ENCODE measurements around the gene LMBR1.
"Not testable (repeated sequence)": the region's sequence is repeated elsewhere in the genome, so short reads cannot be mapped to it uniquely, and the experiment has no call there.

Gene LMBR1, protein sequence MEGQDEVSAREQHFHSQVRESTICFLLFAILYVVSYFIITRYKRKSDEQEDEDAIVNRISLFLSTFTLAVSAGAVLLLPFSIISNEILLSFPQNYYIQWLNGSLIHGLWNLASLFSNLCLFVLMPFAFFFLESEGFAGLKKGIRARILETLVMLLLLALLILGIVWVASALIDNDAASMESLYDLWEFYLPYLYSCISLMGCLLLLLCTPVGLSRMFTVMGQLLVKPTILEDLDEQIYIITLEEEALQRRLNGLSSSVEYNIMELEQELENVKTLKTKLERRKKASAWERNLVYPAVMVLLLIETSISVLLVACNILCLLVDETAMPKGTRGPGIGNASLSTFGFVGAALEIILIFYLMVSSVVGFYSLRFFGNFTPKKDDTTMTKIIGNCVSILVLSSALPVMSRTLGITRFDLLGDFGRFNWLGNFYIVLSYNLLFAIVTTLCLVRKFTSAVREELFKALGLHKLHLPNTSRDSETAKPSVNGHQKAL

DNA sequence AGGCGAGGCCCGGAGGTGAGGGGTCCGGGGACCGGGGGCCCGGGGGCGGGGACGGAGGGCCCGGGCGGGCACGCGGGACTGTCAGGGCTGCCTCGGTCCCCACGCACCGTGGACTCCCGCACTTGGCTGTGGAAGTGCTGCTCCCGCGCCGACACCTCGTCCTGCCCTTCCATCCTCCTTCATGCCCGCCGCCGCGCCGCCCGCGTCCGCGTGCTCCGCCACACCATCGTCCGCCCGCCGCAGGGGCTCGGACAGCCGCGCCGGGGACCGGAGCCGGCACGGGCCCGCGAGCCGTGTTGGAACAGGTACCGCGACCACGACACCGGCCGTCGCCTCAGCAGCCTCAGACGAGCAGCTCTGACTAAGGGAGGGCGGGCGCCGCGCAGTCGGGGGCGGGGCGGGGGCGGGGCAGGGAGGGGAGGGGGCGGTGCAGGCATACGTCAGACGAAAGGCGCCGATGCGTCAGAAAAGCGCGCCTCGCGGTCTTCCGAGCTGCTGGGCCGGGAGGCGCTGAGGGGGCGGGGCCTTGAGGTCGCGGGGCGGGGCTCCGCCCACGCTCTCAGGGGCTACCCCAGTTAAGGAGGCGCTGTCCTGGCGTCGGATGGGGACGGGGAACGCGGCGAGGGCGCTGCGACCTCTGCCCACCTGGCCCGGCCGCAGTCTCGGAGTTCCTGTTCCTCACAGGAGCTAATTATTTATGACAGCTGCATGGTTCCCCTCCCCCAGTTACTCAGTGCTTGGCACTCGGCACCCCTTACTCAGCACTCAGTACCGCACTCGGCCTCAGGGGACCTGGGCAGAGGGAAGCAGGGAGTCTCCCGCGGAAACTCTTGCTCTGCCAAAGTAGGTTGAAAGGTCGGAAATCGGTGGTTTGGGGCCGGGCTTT, at the start of gene LMBR1:
TSS of gene LMBR1 (minus strand) at position 363 of the 886 bp plus-strand sequence. CDS start at position 173, 190 bp downstream.
- DNase-seq (ENCODE audit: low read depth in 3 of 3) = peak; percentile 81 to 93 (median 90)

DNA sequence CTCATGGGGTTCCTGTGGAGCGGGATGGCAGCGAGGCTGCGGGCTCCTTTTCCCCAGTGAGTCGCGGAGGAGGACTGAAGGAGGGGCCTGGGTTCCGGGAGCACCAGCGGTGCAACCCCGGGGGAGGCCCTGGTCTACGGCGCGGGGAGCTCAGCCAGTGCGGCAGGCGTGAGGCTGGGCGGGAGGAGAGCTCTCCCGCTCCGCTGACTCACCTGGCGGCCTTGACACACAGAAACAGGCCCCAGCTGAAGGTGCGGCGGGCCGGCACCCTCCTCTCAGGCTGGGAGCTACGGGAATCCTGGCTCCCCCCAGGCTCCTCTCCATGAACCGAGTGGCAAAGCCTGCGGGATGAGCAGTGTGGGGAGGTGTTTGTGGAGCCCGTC, 49.7 kb upstream of the LMBR1 start:
- DNase-seq (ENCODE audit: low read depth in 3 of 3) = no peak

GRCh38 chr7:156941393-156942182, 48.6 kb upstream of the LMBR1 start:
- no peak for DNase-seq (ENCODE audit: low read depth in 3 of 3)

GRCh38 chr7:156940421-156941122, 47.6 kb upstream of the LMBR1 start:
- no peak for DNase-seq (ENCODE audit: low read depth in 3 of 3)

DNA sequence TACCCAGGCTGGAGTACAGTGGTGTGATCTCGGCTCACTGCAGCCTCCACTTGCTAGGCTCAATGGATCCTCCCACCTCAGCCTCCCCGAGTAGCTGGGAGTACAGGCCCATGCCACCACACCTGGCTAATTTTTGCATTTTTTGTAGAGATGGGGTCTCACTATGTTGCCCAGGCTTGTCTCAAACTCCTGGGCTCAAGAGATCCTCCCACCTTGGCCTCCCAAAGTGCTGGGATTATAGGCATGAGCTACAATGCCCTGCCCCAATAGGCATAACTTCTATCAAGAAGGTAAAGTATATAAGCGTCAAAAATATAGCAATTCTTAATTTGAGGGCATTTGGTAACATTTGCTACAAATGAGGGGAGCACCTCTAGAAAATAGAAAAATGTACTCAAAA, 43.8 kb upstream of the LMBR1 start:
- not testable (repeated sequence) for DNase-seq (ENCODE audit: low read depth in 3 of 3)

DNA sequence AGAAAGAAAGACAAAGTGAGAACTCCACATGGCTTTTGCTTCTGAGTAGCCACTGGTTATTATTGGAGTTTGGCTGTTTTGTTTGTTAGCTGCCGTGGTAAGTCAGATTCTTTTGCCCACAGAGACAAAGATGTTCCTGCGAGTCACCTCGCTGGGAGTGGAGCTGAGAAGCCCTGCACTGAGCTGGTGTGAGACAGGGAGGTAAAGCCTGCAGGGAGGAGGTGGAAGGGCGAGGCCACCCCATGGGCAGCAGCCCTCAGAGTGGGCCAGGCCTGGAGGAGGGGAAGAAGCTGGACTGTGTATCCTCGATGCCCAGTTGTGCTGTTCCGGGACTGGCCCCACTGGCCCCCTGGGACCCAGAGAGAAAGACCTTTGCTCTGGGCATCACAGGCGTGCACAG, 42.3 kb upstream of the LMBR1 start:
- no peak for DNase-seq (ENCODE audit: low read depth in 3 of 3)

- DNase-seq (ENCODE audit: low read depth in 3 of 3) = no peak
Measured at GRCh38 chr7:156932006-156932405, 39.0 kb upstream of the LMBR1 start.

- no peak for DNase-seq (ENCODE audit: low read depth in 3 of 3)
Measured at GRCh38 chr7:156929789-156930539, 37.0 kb upstream of the LMBR1 start.

DNA sequence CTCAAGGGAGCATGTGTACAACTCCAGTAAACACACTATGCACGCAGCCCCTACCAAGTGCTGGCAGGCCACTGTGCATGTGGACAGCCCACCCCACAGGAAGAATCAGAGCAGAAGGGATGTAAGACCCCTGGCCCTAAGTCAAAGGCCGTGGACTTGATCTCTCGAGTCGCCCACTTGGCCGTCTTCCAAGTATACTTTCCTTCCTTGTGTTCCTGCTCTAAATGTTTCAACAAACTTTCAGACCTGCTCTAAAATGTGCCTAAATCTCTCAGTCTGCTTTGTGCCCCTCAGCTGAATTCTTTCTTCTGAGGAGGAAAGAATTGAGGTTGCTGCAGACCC, 35.4 kb upstream of the LMBR1 start:
- no peak for DNase-seq (ENCODE audit: low read depth in 3 of 3)

- DNase-seq (ENCODE audit: low read depth in 3 of 3) = no peak
Measured at GRCh38 chr7:156927571-156928405, 34.8 kb upstream of the LMBR1 start.

GRCh38 chr7:156925821-156926220, 32.8 kb upstream of the LMBR1 start:
- not testable (repeated sequence) for DNase-seq (ENCODE audit: low read depth in 3 of 3)

- DNase-seq (ENCODE audit: low read depth in 3 of 3) = not testable (repeated sequence)
Measured at GRCh38 chr7:156922304-156922703, 29.3 kb upstream of the LMBR1 start.

DNA sequence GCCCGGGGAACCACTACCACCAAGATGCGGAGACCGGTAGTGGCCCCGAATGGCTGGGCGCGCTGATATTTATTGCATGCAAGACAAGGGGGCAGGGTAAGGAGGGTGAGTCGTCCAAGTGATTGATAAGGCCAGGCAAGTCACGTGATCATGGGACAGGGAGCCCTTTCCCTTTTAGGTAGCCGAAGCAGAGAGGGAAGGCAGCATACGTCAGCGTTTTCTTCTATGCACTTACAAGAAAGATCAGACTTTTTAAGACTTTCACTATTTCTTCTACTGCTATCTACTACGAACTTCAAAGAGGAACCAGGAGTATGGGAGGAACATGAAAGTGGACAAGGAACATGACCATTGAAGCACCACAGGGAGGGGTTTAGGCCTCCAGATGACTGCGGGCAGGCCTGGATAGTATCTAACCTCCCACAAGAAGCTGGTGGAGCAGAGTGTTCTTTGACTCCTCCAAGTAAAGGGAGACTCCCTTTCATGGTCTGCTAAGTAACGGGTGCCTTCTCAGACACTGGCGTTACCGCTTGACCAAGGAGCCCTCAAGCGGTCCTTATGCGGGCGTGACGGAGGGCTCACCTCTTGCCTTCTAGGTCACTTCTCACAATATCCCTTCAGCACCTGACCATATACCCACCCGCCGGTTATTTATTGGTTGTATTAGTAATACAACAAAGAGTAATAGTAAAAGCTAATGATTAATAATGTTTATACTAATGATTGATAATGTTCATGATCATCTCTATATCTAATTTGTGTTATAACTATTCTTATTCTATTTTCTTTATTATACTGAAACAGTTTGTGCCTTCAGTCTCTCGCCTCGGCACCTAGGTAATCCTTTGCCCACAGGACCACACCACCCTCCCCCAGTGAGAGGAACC, 27.7 kb upstream of the LMBR1 start:
- not testable (repeated sequence) for DNase-seq (ENCODE audit: low read depth in 3 of 3)

DNA sequence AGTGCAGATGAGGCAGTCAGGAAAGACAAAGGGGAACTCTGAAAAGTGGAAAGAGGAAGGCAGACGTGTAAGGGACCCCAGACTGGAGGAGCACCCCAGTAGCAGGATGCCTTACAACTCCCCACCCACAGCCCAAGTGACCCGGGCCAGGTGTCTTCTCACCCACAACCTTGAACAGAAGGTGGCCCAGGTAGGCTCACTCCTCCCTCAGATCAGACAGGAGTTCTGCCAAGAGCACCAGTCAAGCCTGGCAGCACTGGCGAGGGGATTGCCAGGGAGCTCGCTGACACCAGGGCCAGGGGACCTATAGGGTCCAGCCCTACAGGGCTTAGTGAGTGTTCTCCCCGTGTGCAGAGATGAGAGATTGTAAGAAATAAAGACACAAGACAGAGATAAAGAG, 27.1 kb upstream of the LMBR1 start:
- DNase-seq (ENCODE audit: low read depth in 3 of 3) = no peak

- DNase-seq (ENCODE audit: low read depth in 3 of 3) = no peak
Measured at GRCh38 chr7:156919132-156919713, 26.2 kb upstream of the LMBR1 start.

- no peak for DNase-seq (ENCODE audit: low read depth in 3 of 3)
Measured at GRCh38 chr7:156918635-156919034, 25.7 kb upstream of the LMBR1 start.

DNA sequence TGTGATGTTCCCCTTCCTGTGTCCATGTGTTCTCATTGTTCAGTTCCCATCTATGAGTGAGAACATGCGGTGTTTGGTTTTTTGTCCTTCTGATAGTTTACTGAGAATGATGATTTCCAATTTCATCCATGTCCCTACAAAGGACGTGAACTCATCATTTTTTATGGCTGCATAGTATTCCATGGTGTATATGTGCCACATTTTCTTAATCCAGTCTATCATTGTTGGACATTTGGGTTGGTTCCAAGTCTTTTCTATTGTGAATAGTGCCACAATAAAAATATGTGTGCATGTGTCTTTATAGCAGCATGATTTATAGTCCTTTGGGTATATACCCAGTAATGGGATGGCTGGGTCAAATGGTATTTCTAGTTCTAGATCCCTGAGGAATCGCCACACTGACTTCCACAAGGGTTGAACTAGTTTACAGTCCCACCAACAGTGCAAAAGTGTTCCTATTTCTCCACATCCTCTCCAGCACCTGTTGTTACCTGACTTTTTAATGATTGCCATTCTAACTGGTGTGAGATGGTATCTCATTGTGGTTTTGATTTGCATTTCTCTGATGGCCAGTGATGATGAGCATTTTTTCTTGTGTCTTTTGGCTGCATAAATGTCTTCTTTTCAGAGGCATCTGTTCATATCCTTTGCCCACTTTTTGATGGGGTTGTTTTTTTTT, 16.7 kb upstream of the LMBR1 start:
- not testable (repeated sequence) for DNase-seq (ENCODE audit: low read depth in 3 of 3)

- no peak for DNase-seq (ENCODE audit: low read depth in 3 of 3)
Measured at GRCh38 chr7:156907656-156908055, 14.7 kb upstream of the LMBR1 start.
